GM23248 (cell line): ENCODE results near the gene PRKCA. TPM values are rescaled to one million over a fixed set of nuclear protein-coding genes. Genes with fewer than 3 reads are reported as not detected.

Source experiments
- DNase-seq: peaks from one replicate; pipeline ENCODE4 v3.0.0-alpha.2; 2015
- H2AFZ ChIP-seq: fragments of 200-600 bp; sonication (generic); 2 replicates; pipeline ENCODE4 v1.6.1; 2016; ENCODE audit warnings: antibody characterized with exemption
- H3F3A ChIP-seq: fragments of 200-600 bp; sonication (generic); 2 replicates; pipeline ENCODE4 v1.6.1; 2016; ENCODE audit warnings: mild to moderate bottlenecking, antibody characterized with exemption, mixed run types; ENCODE audit not compliant: insufficient read depth
- H3K27ac ChIP-seq: fragments of 200-600 bp; sonication (generic); 2 replicates; pipeline ENCODE4 v1.5.1; 2016; ENCODE audit warnings: mild to moderate bottlenecking
- H3K27me3 ChIP-seq: fragments of 200-600 bp; sonication (generic); replicated peaks from 2 replicates; pipeline ENCODE4 v1.6.1; 2016; ENCODE audit warnings: mild to moderate bottlenecking; ENCODE audit not compliant: insufficient read depth
- H3K36me3 ChIP-seq: fragments of 200-600 bp; sonication (generic); 2 replicates; pipeline ENCODE4 v1.6.1; 2016; ENCODE audit warnings: low read depth, mild to moderate bottlenecking
- H3K4me1 ChIP-seq: fragments of 200-600 bp; sonication (generic); 2 replicates; pipeline ENCODE4 v1.6.1; 2016; ENCODE audit warnings: mild to moderate bottlenecking; ENCODE audit not compliant: insufficient read depth
- H3K4me2 ChIP-seq: fragments of 200-600 bp; sonication (generic); one replicate; pipeline ENCODE4 v1.6.1; 2016; ENCODE audit warnings: mild to moderate bottlenecking; ENCODE audit not compliant: unreplicated experiment
- H3K4me3 ChIP-seq: fragments of 200-600 bp; sonication (generic); 2 replicates; pipeline ENCODE4 v1.5.1; 2016; ENCODE audit warnings: mild to moderate bottlenecking
- H3K79me2 ChIP-seq: fragments of 200-600 bp; sonication (generic); 2 replicates; pipeline ENCODE4 v1.6.1; 2016; ENCODE audit warnings: mild to moderate bottlenecking; ENCODE audit not compliant: insufficient read depth
- H3K9ac ChIP-seq: fragments of 200-600 bp; sonication (generic); 2 replicates; pipeline ENCODE4 v1.6.1; 2016; ENCODE audit warnings: mild to moderate bottlenecking
- H3K9me2 ChIP-seq: fragments of 200-600 bp; sonication (generic); 2 replicates; pipeline ENCODE4 v1.6.1; 2016; ENCODE audit warnings: mixed run types, mild to moderate bottlenecking, moderate library complexity; ENCODE audit not compliant: insufficient read depth
- H3K9me3 ChIP-seq: fragments of 200-600 bp; sonication (generic); one replicate; pipeline ENCODE4 v1.6.1; 2017; ENCODE audit warnings: low read depth
- H4K20me1 ChIP-seq: fragments of 200-600 bp; sonication (generic); 2 replicates; pipeline ENCODE4 v1.6.0; 2016; ENCODE audit not compliant: insufficient read depth
- EZH2 ChIP-seq: fragments of 200-600 bp; sonication (generic); IDR thresholded peaks from 2 replicates; pipeline ENCODE4 v1.6.1; 2018; ENCODE audit warnings: antibody characterized with exemption, mild to moderate bottlenecking; ENCODE audit not compliant: insufficient read depth, poor library complexity, severe bottlenecking
- EZH2phosphoT487 ChIP-seq: fragments of 200-600 bp; sonication (generic); IDR thresholded peaks from 2 replicates; pipeline ENCODE4 v1.6.1; 2018; ENCODE audit warnings: antibody characterized with exemption, moderate library complexity, mild to moderate bottlenecking, low read depth; ENCODE audit not compliant: insufficient read depth
- WGBS, 2 experiments: methylation state at CpG; one replicate each; pipeline ENCODE4 v1.1.6; 2015 to 2017; ENCODE audit warnings: low lambda C conversion rate in 2 of 2, low coverage in 1 of 2; ENCODE audit errors: missing lambda C conversion rate in 2 of 2; 5-methylcytosine and 5-hydroxymethylcytosine counted together
- in situ Hi-C: fragments of 300-500 bp; cut with MboI; formaldehyde crosslinking; loops from 2 replicates; pipeline ENCODE4 v1.15.0; 2020
- polyA plus RNA-seq: library from polyadenylated mRNA; unstranded; fragments of >200 nt; fragmentation: Nextera tagmentation; extraction: Ambion mirVana; gene quantifications from 2 replicates; pipeline ENCODE4 v1.2.1, GENCODE V29; 2016
- total RNA-seq: library from RNA; depleted of rRNA; stranded (reverse); fragments of >200 nt; shearing (Covaris generic); gene quantifications from 2 replicates; pipeline ENCODE4 v1.2.3, GENCODE V29; 2014

The PRKCA gene
- total and polyA plus RNA-seq, 2 experiments from 2014 or later = 17.3 to 28.5 TPM

DNA sequence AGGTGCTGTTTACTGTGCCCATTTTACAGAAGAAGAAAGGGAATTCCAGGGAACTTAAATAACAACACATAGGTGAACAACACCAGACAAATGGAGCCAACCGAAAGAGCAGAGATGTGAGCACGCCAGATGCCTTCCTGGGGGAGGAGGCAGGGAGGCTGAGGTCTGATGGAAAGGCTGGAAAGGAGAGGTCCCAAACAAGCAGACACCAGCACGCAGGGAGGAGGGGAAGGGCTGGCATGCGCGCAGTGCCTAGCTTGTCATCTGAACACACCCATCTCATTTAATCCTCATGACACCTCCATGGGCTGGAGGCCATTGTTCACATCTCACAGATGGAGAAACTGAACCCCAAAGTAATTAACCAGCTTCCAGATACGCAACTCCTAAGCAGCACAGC, 511.6 kb downstream of the PRKCA start:
- Histone ChIP-seq H3K9me2 (no peaks in the 10 kb centered on the region), H3K4me1 (no peaks in the 10 kb centered on the region), H3K4me2 (no peak overlapping the region), H2AFZ (no peak overlapping the region), H3K9ac (no peak overlapping the region), H3K27ac (no peak overlapping the region), H3K9me3 (no peaks in the 10 kb centered on the region), H3K4me3 (no peak overlapping the region), H4K20me1 (no peaks in the 10 kb centered on the region; the same call in 1 of the 2 replicates), H3K27me3 (no peaks in the 10 kb centered on the region), H3K36me3 (no peaks in the 10 kb centered on the region), H3F3A (peaks cover 1% of the 10 kb centered on the region; the same call in 1 of the 2 replicates), H3K79me2 (no peaks in the 10 kb centered on the region)
- in situ Hi-C loops = no loop called here
- WGBS, 2 experiments = 63 to 67% methylated on average over 6 of the region's 6 CpGs
- TF ChIP-seq EZH2 (no peak), EZH2phosphoT487 (no peak)
- DNase-seq = no peak

DNA sequence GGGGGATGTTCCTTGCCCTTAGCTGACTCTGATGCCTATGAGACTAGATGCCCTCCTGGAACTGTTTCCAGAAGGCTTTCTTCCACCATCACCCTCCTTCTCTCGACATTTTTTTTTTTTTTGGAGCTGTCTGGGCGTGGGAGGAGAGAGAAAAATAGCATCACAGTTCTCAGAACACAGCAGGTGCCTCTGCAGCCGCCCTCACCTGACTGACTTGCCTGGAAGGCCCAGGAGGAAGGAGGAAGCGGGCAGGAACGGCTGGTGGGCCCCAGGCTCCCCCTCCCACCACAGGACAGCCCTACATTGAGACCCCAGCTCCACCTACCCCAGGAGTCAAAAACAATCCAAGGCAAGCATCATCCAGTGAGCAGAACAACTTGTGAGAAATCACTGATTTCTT, 512.2 kb downstream of the PRKCA start:
- H4K20me1 ChIP-seq = no peaks in the 10 kb centered on the region; the same call in 1 of the 2 replicates
- no peaks in the 10 kb centered on the region; the same call in 1 of the 2 replicates for H3K27me3 ChIP-seq
- H3K36me3 ChIP-seq = no peaks in the 10 kb centered on the region
- no peak overlapping the region for H3K27ac ChIP-seq
- DNase-seq = no peak
- in situ Hi-C loops = no loop called here
- H3K4me1 ChIP-seq = no peaks in the 10 kb centered on the region
- WGBS, 2 experiments = 17 to 29% methylated on average over 5 of the region's 5 CpGs
- H3K4me2 ChIP-seq = no peak overlapping the region
- H3K79me2 ChIP-seq = no peaks in the 10 kb centered on the region
- no peak overlapping the region for H3K9ac ChIP-seq
- no peaks in the 10 kb centered on the region for H3K9me2 ChIP-seq
- no peak for TF ChIP-seq EZH2
- TF ChIP-seq EZH2phosphoT487 = no peak
- no peak overlapping the region for H2AFZ ChIP-seq
- no peaks in the 10 kb centered on the region for H3K9me3 ChIP-seq
- no peak overlapping the region for H3K4me3 ChIP-seq
- no peaks in the 10 kb centered on the region; the same call in 1 of the 2 replicates for H3F3A ChIP-seq

DNA sequence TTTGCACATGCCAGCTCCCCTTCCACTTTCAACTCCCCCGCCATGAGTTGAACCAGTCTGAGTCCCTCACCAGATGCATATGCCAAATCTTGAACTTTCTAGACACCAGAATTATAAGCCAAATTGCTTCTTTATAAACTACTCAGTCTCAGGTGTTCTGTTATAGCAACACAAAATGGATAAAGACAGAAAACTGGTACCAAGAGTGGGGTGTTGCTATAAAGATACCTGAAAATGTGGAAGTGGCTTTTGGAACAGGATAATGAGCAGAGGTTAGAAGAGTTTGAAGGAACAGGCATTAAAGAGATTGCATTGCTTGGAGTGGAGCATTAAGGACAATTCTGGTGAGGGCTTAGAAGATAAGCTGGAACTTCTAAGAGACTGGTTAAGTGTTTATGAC, 515.3 kb downstream of the PRKCA start:
- H3K9me3 ChIP-seq = no peaks in the 10 kb centered on the region
- H3K4me3 ChIP-seq = no peak overlapping the region
- 50 to 59% methylated on average over 1 of the region's 1 CpG for WGBS, 2 experiments
- H3K9ac ChIP-seq = no peak overlapping the region
- no peaks in the 10 kb centered on the region for H3K79me2 ChIP-seq
- peaks cover 19% of the 10 kb centered on the region for H3K27me3 ChIP-seq
- no peaks in the 10 kb centered on the region for H4K20me1 ChIP-seq
- no peak for TF ChIP-seq EZH2
- H3K27ac ChIP-seq = no peak overlapping the region
- no peak overlapping the region for H2AFZ ChIP-seq
- in situ Hi-C loops = no loop called here
- no peak for DNase-seq
- H3K9me2 ChIP-seq = no peaks in the 10 kb centered on the region
- H3F3A ChIP-seq = no peaks in the 10 kb centered on the region
- H3K4me2 ChIP-seq = no peak overlapping the region
- H3K4me1 ChIP-seq = no peaks in the 10 kb centered on the region
- H3K36me3 ChIP-seq = no peaks in the 10 kb centered on the region

DNA sequence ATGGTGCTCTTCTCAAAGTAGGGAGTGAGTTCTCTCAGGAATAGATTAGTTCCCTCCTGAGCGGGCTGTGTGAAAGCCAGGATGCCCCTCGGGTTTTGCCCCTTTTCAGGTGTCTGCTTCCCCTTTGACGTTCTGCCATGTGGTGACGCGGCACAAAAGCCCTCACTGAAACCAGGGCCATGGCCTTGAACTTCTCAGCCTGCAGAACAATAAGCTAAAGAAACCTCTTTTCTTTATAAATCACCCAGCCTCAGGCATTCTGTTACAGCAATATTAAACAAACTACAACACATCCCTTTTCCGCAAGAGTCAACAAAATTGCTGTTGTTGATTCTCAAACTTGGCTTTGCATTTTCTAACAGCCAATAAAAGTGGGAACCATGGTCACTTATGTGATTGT, 517.1 kb downstream of the PRKCA start:
- TF ChIP-seq EZH2 = no peak
- TF ChIP-seq EZH2phosphoT487 = no peak
- no peak overlapping the region for H3K4me2 ChIP-seq
- H3K79me2 ChIP-seq = no peaks in the 10 kb centered on the region
- no peaks in the 10 kb centered on the region for H3K9me2 ChIP-seq
- H3K9ac ChIP-seq = no peak overlapping the region
- no peaks in the 10 kb centered on the region for H3K36me3 ChIP-seq
- no peaks in the 10 kb centered on the region for H3K9me3 ChIP-seq
- no peak for DNase-seq
- H3K27ac ChIP-seq = no peak overlapping the region
- H3F3A ChIP-seq = no peaks in the 10 kb centered on the region
- no peak overlapping the region for H3K4me3 ChIP-seq
- no peaks in the 10 kb centered on the region for H4K20me1 ChIP-seq
- WGBS, 2 experiments = 80 to 83% methylated on average over 6 of the region's 6 CpGs
- peaks cover 20% of the 10 kb centered on the region for H3K27me3 ChIP-seq
- in situ Hi-C loops = no loop called here
- no peaks in the 10 kb centered on the region for H3K4me1 ChIP-seq
- H2AFZ ChIP-seq = no peak overlapping the region

DNA sequence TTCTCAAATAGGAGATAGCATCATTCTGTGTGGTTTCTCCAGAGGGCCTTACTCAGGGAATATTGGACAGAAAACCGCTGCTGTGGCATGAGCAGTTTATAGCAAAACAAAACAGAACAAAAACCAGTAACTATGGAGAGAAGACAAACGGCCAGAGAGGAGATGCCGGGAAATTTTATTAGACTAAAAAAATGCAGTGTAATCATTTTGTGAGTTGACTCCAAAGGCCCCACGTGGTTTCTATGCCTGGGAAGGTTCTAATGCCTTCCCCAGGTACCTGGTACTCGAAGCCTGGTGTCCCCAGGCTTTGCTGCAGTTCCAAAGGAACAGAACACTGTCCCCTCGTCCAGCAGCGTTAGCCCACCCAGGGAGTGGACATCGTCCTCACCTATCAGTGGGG, 519.6 kb downstream of the PRKCA start:
- Histone ChIP-seq H3K4me3 (no peak overlapping the region), H3K9ac (no peak overlapping the region), H3K9me3 (no peaks in the 10 kb centered on the region), H3K4me2 (no peak overlapping the region), H3K4me1 (no peaks in the 10 kb centered on the region), H3K36me3 (no peaks in the 10 kb centered on the region), H3K79me2 (no peaks in the 10 kb centered on the region), H2AFZ (no peak overlapping the region), H3K27me3 (peaks cover 20% of the 10 kb centered on the region), H3F3A (no peaks in the 10 kb centered on the region), H3K9me2 (no peaks in the 10 kb centered on the region), H3K27ac (no peak overlapping the region), H4K20me1 (no peaks in the 10 kb centered on the region)
- 41 to 43% methylated on average over 8 of the region's 8 CpGs for WGBS, 2 experiments
- TF ChIP-seq EZH2 = no peak
- no peak for TF ChIP-seq EZH2phosphoT487
- DNase-seq = no peak
- in situ Hi-C loops = no loop called here
